ENCODE data around the gene KIAA1614.

KIAA1614 gene

DNA sequence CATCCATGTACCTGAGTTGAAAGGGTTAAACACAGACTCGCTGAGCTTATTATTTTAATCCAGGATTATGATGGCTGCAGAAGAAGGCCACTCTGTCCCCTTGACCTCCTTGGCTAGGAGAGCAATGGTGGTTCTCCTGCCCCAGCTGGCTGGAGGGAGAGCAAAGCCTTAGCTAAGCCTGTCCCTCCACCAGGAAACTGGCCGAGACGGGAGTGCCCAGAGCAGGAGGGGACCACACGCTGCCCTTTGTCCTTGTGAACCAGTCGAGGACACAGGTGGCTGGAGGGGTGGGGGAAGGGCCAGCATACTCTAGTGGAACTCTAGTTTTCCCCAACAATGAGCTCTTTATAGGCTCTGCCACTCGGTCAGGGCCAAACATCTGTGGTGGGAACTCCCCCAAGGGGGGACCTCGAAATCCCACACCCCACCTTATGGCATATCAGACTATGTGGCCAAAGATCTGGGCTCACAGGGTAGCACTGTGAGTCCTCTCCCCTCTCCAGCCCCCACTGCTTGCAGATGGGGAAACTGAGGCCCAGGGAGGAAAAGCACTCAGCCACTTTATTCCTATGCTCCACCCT lies 12.9 kb downstream of the KIAA1614 start:
- no peak overlapping the region for H3K4me3 ChIP-seq (ENCODE audit: low read depth, low read length)

DNA sequence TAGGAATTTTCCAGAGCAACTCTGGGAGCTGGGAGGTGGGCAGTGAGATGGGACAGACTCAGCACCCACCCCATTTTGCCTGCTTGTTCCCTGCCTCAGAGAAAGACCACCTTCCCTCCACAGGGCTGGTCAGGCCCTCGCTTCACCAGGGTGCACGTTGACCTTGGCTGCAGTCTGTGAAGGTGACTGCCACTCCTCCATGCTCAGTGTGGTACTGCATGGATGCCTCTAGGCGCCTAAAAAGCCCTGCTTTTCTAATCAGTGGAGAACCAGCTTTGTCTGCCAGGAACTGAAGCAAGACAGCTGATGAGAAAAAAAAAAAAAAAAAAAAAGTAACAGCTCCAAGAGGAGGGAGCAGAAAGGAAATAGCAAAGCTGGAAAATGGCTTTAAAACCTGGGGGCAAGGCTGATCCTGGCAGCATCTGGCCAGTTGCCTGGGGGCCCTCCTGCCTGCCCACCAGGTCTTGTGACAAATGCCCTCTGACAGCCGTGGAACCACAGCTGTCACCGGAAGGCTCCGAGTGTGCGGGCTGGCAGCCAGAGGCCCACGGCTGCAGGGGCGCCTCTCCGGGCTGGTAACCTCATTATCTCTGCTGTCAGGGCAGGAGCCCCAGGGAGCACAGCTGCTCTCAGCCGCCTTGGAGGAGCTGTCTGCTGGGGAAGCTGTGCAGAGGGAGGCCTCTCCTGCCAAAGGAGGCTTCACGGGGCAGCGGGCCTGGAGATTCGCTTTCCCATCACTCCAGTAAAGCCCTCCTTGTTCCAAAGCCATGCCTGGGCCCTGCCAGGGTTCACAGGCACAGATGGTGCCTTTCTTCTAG lies 13.7 kb downstream of the KIAA1614 start:
- H3K4me3 ChIP-seq (ENCODE audit: low read depth, low read length) = no peak overlapping the region

DNA sequence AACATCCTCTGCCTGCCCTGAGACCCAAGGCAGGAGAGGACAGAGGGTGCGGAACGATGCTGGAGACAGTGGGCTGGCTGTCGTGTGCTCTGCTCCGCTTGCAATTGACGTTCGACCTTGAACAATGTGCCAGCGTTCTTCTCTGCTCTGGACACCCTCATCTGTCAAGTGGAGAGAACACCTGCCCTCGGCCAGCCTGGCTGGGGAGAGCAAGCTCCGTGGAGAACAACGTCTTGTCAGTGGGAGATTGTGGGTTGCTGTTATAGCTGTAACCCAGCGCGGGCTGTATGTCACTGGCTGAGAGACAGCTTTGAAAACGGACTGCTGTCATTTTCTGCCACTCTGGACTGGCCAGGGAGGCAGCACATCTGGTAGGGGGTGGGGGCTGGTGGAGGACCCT lies 14.7 kb downstream of the KIAA1614 start:
- H3K4me3 ChIP-seq (ENCODE audit: low read depth, low read length) = no peak overlapping the region

DNA sequence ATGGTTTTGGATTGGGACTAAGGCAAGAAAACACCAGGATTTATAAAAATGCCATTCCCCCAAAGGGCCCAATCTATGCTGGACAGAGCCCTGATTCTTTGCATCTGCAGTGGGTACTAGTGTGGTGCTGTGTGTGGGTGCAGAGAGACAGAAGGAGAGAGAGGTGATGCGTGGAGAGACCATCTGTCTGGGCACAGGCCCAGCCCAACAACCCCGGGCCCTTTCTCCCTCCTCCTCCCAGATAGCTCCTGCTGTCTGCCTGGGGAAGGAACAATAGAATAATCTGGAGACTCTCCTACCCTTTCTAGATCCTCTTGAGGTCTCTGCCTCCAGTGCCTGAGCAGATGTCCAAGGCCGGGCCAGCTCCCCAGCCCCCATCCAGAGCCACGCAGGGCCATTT lies 15.1 kb downstream of the KIAA1614 start:
- H3K4me3 ChIP-seq (ENCODE audit: low read depth, low read length) = no peak overlapping the region

DNA sequence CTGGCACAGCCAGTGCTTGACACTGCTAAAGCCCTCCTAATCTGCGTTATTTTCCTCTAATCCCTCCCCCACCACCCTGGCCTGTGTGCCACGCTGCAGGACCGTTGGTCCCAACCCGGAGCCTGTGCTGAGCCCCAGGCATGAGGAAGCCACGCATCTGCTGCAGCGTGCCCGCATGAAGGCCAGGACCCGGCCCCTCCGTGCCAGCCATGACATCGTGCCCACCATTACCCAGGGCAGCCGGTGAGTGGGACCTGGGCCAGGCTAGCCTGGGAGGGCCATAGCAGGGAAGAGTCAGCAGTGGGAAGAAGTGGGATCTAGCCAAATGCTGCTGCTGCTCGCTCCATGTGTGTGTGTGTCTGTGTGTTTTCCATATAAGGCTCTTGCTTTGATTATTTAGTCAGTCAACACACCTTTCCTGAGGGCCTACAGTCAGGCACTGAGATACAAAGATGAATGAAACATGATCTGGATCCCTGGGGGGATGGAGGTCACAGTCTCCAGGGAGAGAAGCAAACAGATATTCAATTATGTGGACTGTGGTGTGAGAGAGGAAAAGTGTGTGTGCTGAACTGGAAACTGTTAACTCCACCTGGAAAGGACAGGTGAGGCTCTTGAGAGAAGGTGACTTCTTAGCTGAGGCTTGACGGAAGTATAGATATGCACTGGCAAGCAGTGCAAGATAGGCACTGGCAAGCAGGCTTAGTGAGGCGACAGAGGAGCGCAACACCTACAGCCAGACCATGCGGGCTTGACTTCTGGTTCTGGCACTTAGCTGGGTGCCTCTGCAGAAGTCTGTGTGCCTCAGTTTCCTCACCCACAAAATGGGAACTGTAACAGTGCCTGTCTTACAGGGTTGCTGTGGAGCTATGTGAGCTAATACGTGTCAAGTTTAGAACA lies 15.9 kb downstream of the KIAA1614 start:
- no peak overlapping the region for H3K4me3 ChIP-seq (ENCODE audit: low read depth, low read length)

DNA sequence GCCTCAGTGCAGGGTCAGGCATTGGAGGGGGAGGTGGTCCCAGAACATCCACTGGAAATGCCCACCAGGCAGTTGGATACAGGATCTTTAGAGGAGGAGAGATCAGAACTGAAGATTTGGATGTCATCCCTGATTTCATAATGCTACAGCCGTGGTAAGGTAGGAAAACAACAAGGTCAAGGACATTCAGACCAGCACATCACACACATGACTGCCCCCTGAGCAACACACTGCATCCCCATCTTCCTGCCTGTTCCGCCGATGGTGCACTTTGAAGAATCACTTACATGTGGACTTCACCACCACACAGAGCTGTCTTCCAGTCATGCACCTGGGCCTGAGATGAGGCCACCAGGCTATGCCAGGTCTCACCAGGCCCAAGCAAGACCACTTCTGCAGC lies 16.7 kb downstream of the KIAA1614 start:
- H3K4me3 ChIP-seq (ENCODE audit: low read depth, low read length) = no peak overlapping the region

DNA sequence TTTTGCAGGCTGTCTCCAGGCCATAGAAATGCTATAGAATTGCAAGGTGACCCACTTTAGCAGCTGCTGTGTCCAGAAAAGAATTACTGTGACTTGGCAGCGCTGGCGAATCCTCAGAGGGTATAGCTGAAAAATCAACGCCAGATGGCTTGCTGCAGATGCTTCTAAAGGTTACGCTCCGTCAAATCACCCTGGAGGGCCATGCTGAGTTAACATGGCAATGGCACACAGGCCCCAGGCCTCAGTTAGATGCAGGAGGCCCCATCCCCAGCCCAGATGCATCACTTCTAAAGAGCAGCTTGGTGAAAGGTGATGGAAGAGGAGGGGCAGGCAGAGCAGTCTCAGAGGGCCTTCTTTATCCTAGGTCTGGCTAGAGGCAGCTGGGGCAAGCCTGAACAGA lies 18.0 kb downstream of the KIAA1614 start:
- H3K4me3 ChIP-seq (ENCODE audit: low read depth, low read length) = no peak overlapping the region

DNA sequence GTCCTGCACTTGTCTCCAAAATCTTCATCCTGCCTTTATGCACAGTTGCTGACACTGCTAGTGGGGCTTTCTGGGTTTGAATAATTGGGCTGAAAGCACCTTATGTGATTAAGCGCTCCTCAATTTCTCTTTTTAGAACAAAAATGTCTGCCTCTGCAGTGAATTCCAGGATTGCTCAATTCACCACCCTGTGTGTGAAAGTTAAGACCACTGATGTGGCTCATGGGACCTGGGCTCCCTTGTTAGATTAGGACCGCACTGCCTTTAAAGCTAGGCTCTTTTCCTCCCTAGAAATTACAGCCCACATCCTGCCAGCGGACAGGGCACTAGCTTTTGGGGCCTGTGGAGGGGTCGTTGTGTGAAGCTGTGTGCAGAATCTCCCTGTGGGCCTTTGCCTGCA lies 18.8 kb downstream of the KIAA1614 start:
- H3K4me3 ChIP-seq (ENCODE audit: low read depth, low read length) = no peak overlapping the region

DNA sequence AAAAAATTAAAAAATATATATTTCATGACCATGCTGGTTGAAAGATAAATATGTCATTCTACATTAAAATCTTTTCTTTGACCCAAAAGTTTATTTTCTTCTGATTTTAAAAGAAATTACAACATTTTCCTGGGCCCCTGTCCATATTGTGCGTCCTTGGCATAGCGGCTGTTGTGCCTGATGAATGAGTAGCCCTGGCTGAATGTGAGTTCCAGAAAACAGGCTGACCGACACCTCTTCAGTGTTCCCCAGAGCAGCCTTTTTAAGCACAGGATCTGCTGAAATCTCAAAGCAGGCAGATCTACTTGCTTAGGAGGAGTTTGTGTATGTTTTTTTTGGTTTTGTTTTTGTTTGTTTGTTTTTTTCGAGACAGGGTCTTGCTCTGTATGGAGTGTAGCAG lies 19.7 kb downstream of the KIAA1614 start:
- H3K4me3 ChIP-seq (ENCODE audit: low read depth, low read length) = no peak overlapping the region

DNA sequence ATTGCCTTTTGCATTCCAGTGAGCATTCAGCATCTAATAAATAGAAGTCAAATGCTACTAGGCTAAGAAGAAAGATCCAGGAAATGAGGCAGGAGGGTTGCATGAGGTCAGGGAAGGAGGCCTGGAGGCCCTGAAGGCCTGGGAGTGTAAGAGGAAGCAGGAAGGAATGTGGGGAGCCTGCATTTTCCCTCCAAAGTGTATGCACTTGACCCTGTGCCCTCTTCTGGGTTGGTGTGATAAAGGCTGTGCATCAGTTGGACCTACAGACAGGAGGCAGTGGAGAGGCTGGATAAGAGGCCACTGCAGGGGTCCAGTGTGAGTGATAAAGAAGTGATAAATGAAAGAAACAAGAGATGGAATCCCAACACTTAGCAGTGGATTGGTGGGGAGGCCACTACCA lies 20.4 kb downstream of the KIAA1614 start:
- no peak overlapping the region for H3K4me3 ChIP-seq (ENCODE audit: low read depth, low read length)

DNA sequence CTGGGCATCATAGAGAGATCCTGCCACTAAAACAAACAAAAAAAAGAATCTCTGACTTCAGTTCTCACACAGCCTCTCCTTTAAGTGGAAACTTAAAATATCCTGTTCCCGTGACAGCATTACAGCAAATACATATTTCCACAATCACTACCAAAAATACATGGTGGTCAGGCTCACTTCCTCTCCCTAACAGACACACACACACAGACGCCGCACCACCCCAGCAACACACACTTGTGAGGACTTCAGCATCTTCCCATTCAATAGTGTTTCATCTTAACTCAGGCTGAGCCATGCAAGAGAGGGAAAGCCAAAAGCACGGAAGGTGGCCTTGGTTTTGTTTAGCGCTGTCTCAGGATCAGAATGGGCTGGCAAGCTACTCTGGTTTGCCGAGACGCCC lies 21.9 kb downstream of the KIAA1614 start:
- no peak overlapping the region for H3K4me3 ChIP-seq (ENCODE audit: low read depth, low read length)

DNA sequence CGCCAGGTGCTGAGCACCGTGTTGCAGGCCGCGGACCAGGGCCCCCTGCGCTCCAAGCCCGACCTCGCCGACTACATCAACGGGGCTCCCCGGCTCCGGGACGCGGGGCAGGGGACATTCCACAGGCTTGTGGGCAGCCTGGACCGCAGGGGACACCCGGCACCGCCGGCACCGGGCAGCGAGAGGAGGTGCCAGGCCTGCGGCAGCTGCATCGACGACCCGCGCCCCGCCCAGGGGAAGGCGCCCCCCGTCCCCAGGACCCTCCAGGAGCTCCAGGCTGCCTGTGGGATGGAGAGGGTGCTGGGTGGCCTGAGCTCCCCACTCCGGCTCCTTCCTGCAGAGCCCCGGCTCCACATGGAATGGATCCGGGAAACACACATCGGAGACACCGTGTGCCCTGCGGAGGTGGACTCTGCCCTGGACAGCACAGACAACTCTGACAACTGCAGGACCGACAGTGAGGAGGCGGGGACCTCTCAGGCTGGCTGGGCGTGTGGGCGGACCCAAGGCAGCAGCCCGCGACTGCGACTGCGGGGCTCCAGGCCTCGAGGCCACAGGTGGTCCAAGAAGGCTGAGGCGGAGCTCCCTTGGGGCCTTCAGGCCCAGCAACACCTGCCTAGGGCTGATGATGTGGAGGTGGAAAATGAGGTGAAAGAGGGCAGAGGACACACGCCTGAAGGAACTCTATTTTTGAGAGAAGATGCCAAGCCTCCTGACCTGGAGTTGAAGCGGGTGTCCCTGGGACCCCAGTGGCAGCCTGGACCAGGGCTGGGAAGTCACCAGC lies 22.8 kb downstream of the KIAA1614 start:
- H3K4me3 ChIP-seq (ENCODE audit: low read depth, low read length) = no peak overlapping the region

DNA sequence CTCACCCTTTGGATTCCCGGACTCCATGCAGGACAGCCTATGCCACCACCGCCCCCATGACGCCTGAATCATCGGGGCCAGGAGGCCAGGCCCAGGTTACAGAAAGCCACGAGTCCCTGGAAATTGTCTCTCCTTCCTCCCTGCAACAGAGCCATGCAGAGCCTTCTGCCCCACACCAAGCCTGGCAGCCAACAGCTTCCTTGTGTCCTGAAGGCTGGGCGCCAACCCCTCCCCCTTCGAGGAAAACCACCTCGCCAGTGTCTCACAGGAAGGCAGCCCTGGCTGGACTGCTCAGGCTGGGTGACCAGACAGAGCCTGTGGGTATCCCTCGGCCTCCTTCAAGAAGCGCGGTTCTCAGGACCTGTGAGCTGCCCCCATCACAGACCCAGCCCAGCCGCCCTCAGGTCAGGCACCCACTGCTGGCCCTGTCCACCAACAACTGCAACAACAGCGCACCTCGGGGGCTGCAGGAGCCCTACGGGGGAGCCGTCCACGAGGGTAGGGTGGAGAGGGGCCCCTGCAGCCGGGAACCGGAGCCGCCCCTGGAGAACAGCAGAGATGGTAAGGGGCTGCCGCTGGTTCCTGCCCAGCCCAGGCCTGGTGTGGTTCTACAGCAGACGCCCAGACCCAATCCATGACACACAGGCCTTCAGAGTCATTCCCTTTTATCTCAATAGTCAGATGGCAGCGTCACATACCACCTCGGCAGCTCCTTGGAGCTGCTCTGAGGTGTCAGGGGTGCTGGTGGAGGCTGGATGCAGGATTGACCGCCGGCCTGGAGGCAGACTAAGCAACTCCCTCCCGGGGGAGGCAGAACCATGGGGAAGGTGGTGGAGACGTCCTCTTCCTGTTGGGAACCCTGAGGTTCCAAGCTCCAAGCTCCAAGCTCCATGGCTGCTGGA lies 23.7 kb downstream of the KIAA1614 start:
- H3K4me3 ChIP-seq (ENCODE audit: low read depth, low read length) = no peak overlapping the region

DNA sequence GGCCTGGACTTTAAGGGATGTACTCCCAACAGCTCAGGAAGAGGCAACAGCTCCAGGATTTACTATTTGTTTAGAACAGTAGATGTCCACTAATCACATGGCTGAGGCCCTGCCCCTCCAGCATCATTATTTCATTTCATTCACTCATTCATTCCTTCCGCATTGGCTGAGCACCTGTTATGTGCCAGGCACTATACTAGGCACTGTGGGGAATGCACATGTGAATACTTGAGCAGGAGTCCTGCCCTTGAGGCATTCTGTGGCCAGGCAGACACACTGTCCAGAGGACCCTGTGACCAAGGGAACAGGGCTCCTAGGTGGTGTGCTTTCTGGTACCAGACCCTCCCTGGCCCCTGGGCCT lies 24.3 kb downstream of the KIAA1614 start:
- H3K4me3 ChIP-seq (ENCODE audit: low read depth, low read length) = no peak overlapping the region

DNA sequence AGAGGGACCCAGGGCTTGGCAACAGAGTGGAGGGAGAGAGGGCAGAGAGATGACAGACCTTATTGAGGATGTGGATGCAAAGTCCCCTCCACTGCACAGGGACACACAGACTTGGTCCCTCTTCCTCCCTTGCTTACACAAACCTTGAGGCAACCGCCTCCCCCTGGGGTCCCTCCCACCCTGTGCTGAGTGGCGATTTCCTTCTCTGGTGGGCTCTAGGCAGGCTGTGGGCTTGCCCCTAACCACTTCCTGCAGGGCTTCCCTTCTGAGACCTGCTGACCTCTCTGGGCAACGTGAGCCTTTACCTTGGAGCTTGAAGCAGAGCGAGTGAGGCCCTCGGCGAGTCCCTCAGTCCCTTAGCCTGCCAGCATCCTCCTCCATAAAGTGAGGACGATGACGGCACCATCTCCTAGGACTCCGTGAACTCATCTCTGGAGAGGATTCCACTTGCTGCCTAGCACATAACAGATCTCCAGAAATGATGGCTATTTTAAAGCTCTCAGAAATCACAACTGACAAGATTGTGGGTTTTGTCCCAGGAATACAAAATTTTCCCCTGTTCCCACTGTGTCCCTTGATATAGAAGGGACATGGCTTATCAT lies 25.0 kb downstream of the KIAA1614 start:
- H3K4me3 ChIP-seq (ENCODE audit: low read depth, low read length) = no peak overlapping the region

DNA sequence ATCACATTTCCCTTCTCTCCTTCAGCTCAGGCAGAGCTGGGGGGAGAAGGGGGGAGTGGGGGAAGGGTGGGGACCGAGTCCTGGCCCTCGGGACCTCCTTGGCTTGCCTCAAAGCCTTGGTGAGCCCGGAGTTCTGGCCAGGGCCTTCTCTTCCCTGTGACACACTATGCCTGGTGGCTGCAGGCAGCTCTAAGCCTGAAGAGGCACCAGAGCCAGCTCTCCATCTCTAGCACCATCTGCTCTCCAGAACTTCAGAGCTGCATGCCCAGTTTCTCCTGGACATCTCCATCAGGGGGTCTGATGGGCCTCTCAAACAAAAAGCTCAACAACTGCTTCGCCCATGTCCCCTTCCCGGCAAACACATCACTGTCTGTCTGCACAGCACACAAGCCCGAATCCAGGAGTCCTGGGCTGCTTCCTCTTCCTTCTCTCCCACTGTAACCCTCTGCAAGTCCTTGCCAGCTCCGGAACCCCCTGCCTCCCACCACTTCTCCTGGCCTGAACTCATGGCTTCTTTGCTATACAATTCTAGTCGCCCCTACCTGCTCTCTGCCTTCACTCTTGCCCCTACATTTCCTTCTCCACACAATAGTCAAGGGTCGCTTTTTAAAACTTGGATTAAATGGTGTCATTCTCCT lies 26.5 kb downstream of the KIAA1614 start:
- no peak overlapping the region for H3K4me3 ChIP-seq (ENCODE audit: low read depth, low read length)

DNA sequence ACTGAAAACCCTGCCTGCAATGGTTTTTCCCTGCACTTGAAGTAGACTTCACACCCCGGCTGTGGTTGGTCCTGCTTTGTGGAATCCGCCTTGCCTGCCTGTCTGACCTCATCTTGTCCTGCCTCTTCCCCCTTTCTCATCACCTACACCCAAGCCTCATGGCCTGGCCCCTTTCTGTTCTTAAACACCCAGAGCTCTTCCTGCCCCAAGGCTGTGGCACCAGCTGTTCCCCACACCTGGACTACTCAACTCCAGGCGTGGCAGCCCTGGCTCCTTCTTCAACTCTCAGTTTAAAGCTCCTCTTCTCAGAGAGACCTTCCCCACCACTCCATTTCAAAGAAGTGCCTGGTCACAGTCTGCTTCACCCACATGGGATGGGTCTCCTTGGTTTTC lies 27.0 kb downstream of the KIAA1614 start:
- H3K4me3 ChIP-seq (ENCODE audit: low read depth, low read length) = no peak overlapping the region

DNA sequence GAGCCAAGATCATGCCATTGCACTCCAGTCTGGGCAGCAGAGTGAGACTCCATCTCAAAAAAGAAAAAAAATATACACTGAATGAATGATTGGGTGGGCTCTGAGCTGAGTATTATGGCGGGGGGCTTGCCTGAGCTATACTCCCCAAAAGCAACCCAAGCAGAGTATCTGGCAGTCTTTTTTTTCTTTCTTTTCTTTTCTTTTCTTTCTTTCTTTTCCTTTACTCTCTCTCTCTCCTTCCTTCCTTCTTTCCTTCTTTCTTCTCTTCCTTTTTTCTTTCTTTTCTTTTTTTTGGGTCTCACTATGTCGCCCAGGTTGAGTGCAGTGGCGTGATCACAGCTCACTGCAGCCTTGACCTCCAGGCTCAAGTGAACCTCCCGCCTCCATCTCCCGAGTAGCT lies 27.7 kb downstream of the KIAA1614 start:
- H3K4me3 ChIP-seq (ENCODE audit: low read depth, low read length) = no peak overlapping the region
